H4 (cell line): Measurements from ENCODE around the gene NMNAT1. TPM values are rescaled to one million over a fixed set of nuclear protein-coding genes. Genes with fewer than 3 reads are reported as not detected.
"Not testable (repeated sequence)": the region's sequence is repeated elsewhere in the genome, so short reads cannot be mapped to it uniquely, and the experiment has no call there.

Source experiments
- DNase-seq: peaks from one replicate; pipeline ENCODE4 v3.0.0-alpha.2; 2015; ENCODE audit warnings: low spot score
- total RNA-seq: library from RNA; depleted of rRNA; stranded (reverse); fragments of >200 nt; shearing (Covaris generic); gene quantifications from 2 replicates; pipeline ENCODE4 v1.2.3, GENCODE V29; 2014; rRNA removed

The NMNAT1 gene
- total RNA-seq = 3.5 and 5.8 TPM in 2 replicates

- DNase-seq = peak; percentile 89
Observed at GRCh38 chr1:9942939-9943788, at the start of gene NMNAT1, which contains the start of gene LZIC. Gene NMNAT1 (plus strand): TSS chr1:9943475. CDS start chr1:9972074, 28,599 bp downstream. Gene LZIC (minus strand): TSS chr1:9943391. CDS start chr1:9936619, 6,772 bp downstream.

- DNase-seq = no peak
Observed at GRCh38 chr1:9894115-9894514, 49.2 kb upstream of the NMNAT1 start.

- no peak for DNase-seq
Observed at GRCh38 chr1:9900142-9901043, 42.9 kb upstream of the NMNAT1 start.

GRCh38 chr1:9901148-9902059 lies 41.9 kb upstream of the NMNAT1 start:
- DNase-seq = no peak

- no peak for DNase-seq
Observed at GRCh38 chr1:9902060-9902452, 41.2 kb upstream of the NMNAT1 start.

GRCh38 chr1:9903801-9904527 lies 39.3 kb upstream of the NMNAT1 start:
- no peak for DNase-seq

GRCh38 chr1:9904596-9904995 lies 38.7 kb upstream of the NMNAT1 start:
- no peak for DNase-seq

GRCh38 chr1:9905010-9905409 lies 38.3 kb upstream of the NMNAT1 start:
- no peak for DNase-seq

GRCh38 chr1:9906466-9906865 lies 36.8 kb upstream of the NMNAT1 start:
- no peak for DNase-seq

- peak; percentile 39 for DNase-seq
Observed at GRCh38 chr1:9907441-9907840, 35.8 kb upstream of the NMNAT1 start.

- DNase-seq = no peak
Observed at GRCh38 chr1:9908871-9909233, 34.4 kb upstream of the NMNAT1 start.

GRCh38 chr1:9909234-9910046 lies 33.8 kb upstream of the NMNAT1 start:
- no peak for DNase-seq

- DNase-seq = no peak
Observed at GRCh38 chr1:9910076-9910422, 33.2 kb upstream of the NMNAT1 start, which contains the start of gene CTNNBIP1. Gene CTNNBIP1 (minus strand): TSS chr1:9910269. CDS start chr1:9872064, 38,205 bp downstream.

- DNase-seq = peak; percentile 99
Observed at GRCh38 chr1:9910423-9911178, 32.7 kb upstream of the NMNAT1 start.

- DNase-seq = no peak
Observed at GRCh38 chr1:9912264-9912936, 30.9 kb upstream of the NMNAT1 start.

- DNase-seq = no peak
Observed at GRCh38 chr1:9914610-9914937, 28.7 kb upstream of the NMNAT1 start.

GRCh38 chr1:9916452-9916851 lies 26.8 kb upstream of the NMNAT1 start:
- DNase-seq = no peak

- DNase-seq = not testable (repeated sequence)
Observed at GRCh38 chr1:9917495-9917894, 25.8 kb upstream of the NMNAT1 start.

GRCh38 chr1:9917901-9918300 lies 25.4 kb upstream of the NMNAT1 start:
- DNase-seq = no peak
